Measurements from ENCODE around the gene LGR4.

The LGR4 gene

DNA sequence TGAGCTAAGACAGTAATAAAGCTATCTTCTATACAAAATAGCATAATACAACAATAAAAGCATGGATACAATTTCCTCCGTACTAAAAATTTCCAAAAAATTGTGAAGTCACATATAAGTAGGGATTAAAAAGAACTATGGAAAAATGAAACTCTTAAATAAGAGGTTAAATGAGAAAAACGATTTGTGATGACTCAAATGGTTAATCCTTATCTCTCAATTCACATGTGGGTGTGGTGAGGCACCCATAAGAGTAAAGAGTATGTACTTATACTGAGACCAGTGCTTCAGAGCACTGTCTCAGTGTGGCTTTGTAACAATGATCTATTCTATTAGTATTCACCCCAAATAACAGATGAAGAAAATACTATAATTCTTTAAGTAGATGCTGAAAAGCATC, 84.6 kb downstream of the LGR4 start:
- Histone ChIP-seq H3K27me3 (ENCODE audit: control insufficient read depth in 1 of 2, insufficient read depth in 2 of 2, low read length in 2 of 2) (no peaks in the 10 kb centered on the region), H3K4me1 (ENCODE audit: control insufficient read depth in 1 of 2, insufficient read depth in 2 of 2, low read length in 2 of 2) (peaks cover 11 to 46% of the 10 kb centered on the region in 2 donors), H3K27ac (ENCODE audit: low read depth, low read length) (no peak overlapping the region), H3K9me3 (ENCODE audit: control insufficient read depth in 1 of 2, low read length in 2 of 2) (no peaks in the 10 kb centered on the region), H3K9ac (ENCODE audit: low read depth in 1 of 2, low read length in 2 of 2) (no peak overlapping the region), H3K36me3 (ENCODE audit: control insufficient read depth in 1 of 2, insufficient read depth in 2 of 2, low read length in 2 of 2) (peaks cover 3 to 13% of the 10 kb centered on the region in 2 donors), H3K4me3 (ENCODE audit: low read depth in 1 of 2, low read length in 2 of 2) (no peak overlapping the region)

DNA sequence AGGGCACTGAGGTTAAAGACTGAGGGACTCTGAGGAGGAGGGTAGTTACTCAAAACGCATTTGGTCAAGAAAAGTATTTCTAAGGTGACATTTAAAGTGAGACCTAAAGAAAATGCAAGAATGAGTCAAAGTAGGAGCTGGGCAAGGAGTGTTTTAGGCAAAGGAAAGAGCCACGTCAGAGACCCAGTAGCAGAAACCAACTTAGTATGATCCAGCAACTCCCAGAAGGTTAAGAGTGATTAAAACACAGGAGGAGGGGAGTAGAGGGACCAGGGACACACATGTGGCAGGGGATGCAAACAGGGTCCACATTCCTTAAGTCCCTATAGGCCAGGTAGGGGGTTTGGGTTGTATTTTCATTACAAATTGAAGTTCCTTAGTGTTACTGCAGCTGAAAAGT, 85.2 kb downstream of the LGR4 start:
- Histone ChIP-seq H3K36me3 (ENCODE audit: control insufficient read depth in 1 of 2, insufficient read depth in 2 of 2, low read length in 2 of 2) (peaks cover 3 to 13% of the 10 kb centered on the region in 2 donors), H3K27ac (ENCODE audit: low read depth, low read length) (no peak overlapping the region), H3K4me3 (ENCODE audit: low read depth in 1 of 2, low read length in 2 of 2) (no peak overlapping the region), H3K9me3 (ENCODE audit: control insufficient read depth in 1 of 2, low read length in 2 of 2) (no peaks in the 10 kb centered on the region), H3K9ac (ENCODE audit: low read depth in 1 of 2, low read length in 2 of 2) (no peak overlapping the region), H3K4me1 (ENCODE audit: control insufficient read depth in 1 of 2, insufficient read depth in 2 of 2, low read length in 2 of 2) (peaks cover 11 to 39% of the 10 kb centered on the region in 2 donors), H3K27me3 (ENCODE audit: control insufficient read depth in 1 of 2, insufficient read depth in 2 of 2, low read length in 2 of 2) (no peaks in the 10 kb centered on the region)

DNA sequence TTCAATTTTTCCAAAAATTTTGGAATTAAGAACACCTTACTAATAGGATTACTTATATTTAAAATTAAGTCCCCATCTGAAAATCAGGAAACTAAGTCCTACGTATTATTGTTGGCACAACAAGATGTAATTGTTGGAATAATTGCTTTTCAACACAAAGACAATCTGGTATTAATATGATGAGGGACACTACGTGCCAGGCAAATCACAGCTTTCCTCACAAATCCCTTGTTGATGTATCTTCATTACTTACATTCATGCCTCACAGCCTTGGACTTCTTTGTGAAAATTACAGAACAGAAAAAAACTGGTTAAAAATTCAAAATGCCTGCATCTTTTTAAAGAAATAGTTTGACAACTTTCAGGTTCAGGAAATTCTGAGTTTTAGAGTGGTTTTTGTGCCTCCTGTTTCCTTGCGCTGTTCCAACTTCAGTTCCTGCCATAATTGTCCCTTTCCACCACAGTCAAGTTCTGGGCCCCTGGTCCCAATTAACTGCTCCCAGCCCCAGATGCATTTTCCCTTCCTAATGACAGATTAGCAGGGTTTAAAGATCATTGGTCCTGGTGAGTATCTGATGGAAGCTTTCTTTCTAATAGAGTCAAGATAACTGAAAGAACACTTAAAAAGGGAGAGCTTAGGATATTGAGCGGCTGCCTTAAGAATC, 86.3 kb downstream of the LGR4 start:
- Histone ChIP-seq H3K9me3 (ENCODE audit: control insufficient read depth in 1 of 2, low read length in 2 of 2) (no peaks in the 10 kb centered on the region), H3K9ac (ENCODE audit: low read depth in 1 of 2, low read length in 2 of 2) (no peak overlapping the region), H3K4me3 (ENCODE audit: low read depth in 1 of 2, low read length in 2 of 2) (no peak overlapping the region), H3K27me3 (ENCODE audit: control insufficient read depth in 1 of 2, insufficient read depth in 2 of 2, low read length in 2 of 2) (no peaks in the 10 kb centered on the region), H3K36me3 (ENCODE audit: control insufficient read depth in 1 of 2, insufficient read depth in 2 of 2, low read length in 2 of 2) (peaks cover 7 to 17% of the 10 kb centered on the region in 2 donors), H3K4me1 (ENCODE audit: control insufficient read depth in 1 of 2, insufficient read depth in 2 of 2, low read length in 2 of 2) (peaks cover 6 to 29% of the 10 kb centered on the region in 2 donors), H3K27ac (ENCODE audit: low read depth, low read length) (no peak overlapping the region)

- H3K9ac ChIP-seq (ENCODE audit: low read depth in 1 of 2, low read length in 2 of 2), result no peak overlapping the region
- peaks cover 6 to 18% of the 10 kb centered on the region in 2 donors for H3K4me1 ChIP-seq (ENCODE audit: control insufficient read depth in 1 of 2, insufficient read depth in 2 of 2, low read length in 2 of 2)
- H3K36me3 ChIP-seq (ENCODE audit: control insufficient read depth in 1 of 2, insufficient read depth in 2 of 2, low read length in 2 of 2), result peaks cover 7 to 17% of the 10 kb centered on the region in 2 donors
- no peaks in the 10 kb centered on the region for H3K9me3 ChIP-seq (ENCODE audit: control insufficient read depth in 1 of 2, low read length in 2 of 2)
- H3K27me3 ChIP-seq (ENCODE audit: control insufficient read depth in 1 of 2, insufficient read depth in 2 of 2, low read length in 2 of 2), result no peaks in the 10 kb centered on the region
- no peak overlapping the region for H3K4me3 ChIP-seq (ENCODE audit: low read depth in 1 of 2, low read length in 2 of 2)
- H3K27ac ChIP-seq (ENCODE audit: low read depth, low read length), result no peak overlapping the region
These were observed 87.3 kb downstream of the LGR4 start for GRCh38 chr11:27385245-27385644.

DNA sequence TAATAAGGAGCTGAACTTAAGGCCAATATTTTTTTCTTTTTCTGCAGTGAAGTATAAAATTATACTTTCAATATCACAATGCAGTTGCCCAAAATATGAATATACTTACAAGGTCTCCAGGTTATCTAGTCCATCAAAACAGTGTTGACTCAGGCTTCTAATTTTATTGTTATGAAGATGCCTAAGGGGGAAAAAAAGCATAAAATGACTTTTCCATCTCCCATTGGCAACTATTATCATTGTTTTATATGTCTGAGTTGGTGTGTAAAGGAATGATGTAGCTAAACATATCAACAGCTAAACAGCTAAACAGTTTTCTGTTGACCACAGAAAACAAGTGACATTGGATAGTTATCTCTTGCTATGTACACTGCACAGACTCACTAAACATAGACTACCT, 88.4 kb downstream of the LGR4 start:
- Histone ChIP-seq H3K27ac (ENCODE audit: low read depth, low read length) (no peak overlapping the region), H3K4me1 (ENCODE audit: control insufficient read depth in 1 of 2, insufficient read depth in 2 of 2, low read length in 2 of 2) (peaks cover 6 to 16% of the 10 kb centered on the region in 2 donors), H3K9ac (ENCODE audit: low read depth in 1 of 2, low read length in 2 of 2) (no peak overlapping the region), H3K9me3 (ENCODE audit: control insufficient read depth in 1 of 2, low read length in 2 of 2) (no peaks in the 10 kb centered on the region), H3K36me3 (ENCODE audit: control insufficient read depth in 1 of 2, insufficient read depth in 2 of 2, low read length in 2 of 2) (peaks cover 12 to 26% of the 10 kb centered on the region in 2 donors), H3K27me3 (ENCODE audit: control insufficient read depth in 1 of 2, insufficient read depth in 2 of 2, low read length in 2 of 2) (no peaks in the 10 kb centered on the region), H3K4me3 (ENCODE audit: low read depth in 1 of 2, low read length in 2 of 2) (no peak overlapping the region)

GRCh38 chr11:27383645-27384044, 88.9 kb downstream of the LGR4 start:
- Histone ChIP-seq H3K27me3 (ENCODE audit: control insufficient read depth in 1 of 2, insufficient read depth in 2 of 2, low read length in 2 of 2) (no peaks in the 10 kb centered on the region), H3K4me3 (ENCODE audit: low read depth in 1 of 2, low read length in 2 of 2) (no peak overlapping the region), H3K9me3 (ENCODE audit: control insufficient read depth in 1 of 2, low read length in 2 of 2) (no peaks in the 10 kb centered on the region)

GRCh38 chr11:27381238-27381666, 91.3 kb downstream of the LGR4 start:
- H3K9me3 ChIP-seq (ENCODE audit: control insufficient read depth in 1 of 2, low read length in 2 of 2), result no peaks in the 10 kb centered on the region
- no peak overlapping the region for H3K27ac ChIP-seq (ENCODE audit: low read depth, low read length)
- H3K4me1 ChIP-seq (ENCODE audit: control insufficient read depth in 1 of 2, insufficient read depth in 2 of 2, low read length in 2 of 2), result peaks cover 0 to 15% of the 10 kb centered on the region in 2 donors
- no peaks in the 10 kb centered on the region for H3K27me3 ChIP-seq (ENCODE audit: control insufficient read depth in 1 of 2, insufficient read depth in 2 of 2, low read length in 2 of 2)
- H3K4me3 ChIP-seq (ENCODE audit: low read depth in 1 of 2, low read length in 2 of 2), result no peak overlapping the region
- H3K9ac ChIP-seq (ENCODE audit: low read depth in 1 of 2, low read length in 2 of 2), result no peak overlapping the region
- peaks cover 12 to 32% of the 10 kb centered on the region in 2 donors for H3K36me3 ChIP-seq (ENCODE audit: control insufficient read depth in 1 of 2, insufficient read depth in 2 of 2, low read length in 2 of 2)

More at GRCh38 chr11:27383645-27384044, 88.9 kb downstream of the LGR4 start:
- H3K9ac ChIP-seq (ENCODE audit: low read depth in 1 of 2, low read length in 2 of 2), result no peak overlapping the region
- peaks cover 6 to 21% of the 10 kb centered on the region in 2 donors for H3K4me1 ChIP-seq (ENCODE audit: control insufficient read depth in 1 of 2, insufficient read depth in 2 of 2, low read length in 2 of 2)
- H3K36me3 ChIP-seq (ENCODE audit: control insufficient read depth in 1 of 2, insufficient read depth in 2 of 2, low read length in 2 of 2), result peaks cover 12 to 32% of the 10 kb centered on the region in 2 donors
- no peak overlapping the region for H3K27ac ChIP-seq (ENCODE audit: low read depth, low read length)

GRCh38 chr11:27380771-27381170, 91.8 kb downstream of the LGR4 start:
- H3K36me3 ChIP-seq (ENCODE audit: control insufficient read depth in 1 of 2, insufficient read depth in 2 of 2, low read length in 2 of 2), result peaks cover 12 to 32% of the 10 kb centered on the region in 2 donors
- no peak overlapping the region for H3K9ac ChIP-seq (ENCODE audit: low read depth in 1 of 2, low read length in 2 of 2)
- H3K9me3 ChIP-seq (ENCODE audit: control insufficient read depth in 1 of 2, low read length in 2 of 2), result no peaks in the 10 kb centered on the region
- H3K4me1 ChIP-seq (ENCODE audit: control insufficient read depth in 1 of 2, insufficient read depth in 2 of 2, low read length in 2 of 2), result peaks cover 0 to 15% of the 10 kb centered on the region in 2 donors
- H3K4me3 ChIP-seq (ENCODE audit: low read depth in 1 of 2, low read length in 2 of 2), result no peak overlapping the region
- H3K27me3 ChIP-seq (ENCODE audit: control insufficient read depth in 1 of 2, insufficient read depth in 2 of 2, low read length in 2 of 2), result no peaks in the 10 kb centered on the region
- H3K27ac ChIP-seq (ENCODE audit: low read depth, low read length), result no peak overlapping the region

DNA sequence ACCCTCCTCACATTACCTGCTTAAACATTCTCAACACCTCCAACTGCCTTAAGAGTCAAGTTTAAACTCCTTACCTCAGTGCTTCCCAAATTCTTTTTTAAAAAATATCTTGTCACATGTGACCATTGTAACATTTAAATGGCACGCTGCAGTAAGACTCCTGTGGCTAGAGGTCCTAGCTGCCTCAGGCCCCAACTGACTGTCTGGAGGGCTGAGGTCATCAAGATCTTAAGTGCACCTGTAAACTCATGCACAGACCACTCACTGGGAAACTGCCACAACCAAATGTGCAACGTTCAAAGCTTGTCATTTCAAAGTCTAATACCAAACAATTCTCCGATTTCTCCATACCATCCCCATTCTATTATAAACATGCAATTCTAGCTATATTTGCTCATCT, 93.1 kb downstream of the LGR4 start:
- Histone ChIP-seq H3K36me3 (ENCODE audit: control insufficient read depth in 1 of 2, insufficient read depth in 2 of 2, low read length in 2 of 2) (peaks cover 9 to 22% of the 10 kb centered on the region in 2 donors), H3K9me3 (ENCODE audit: control insufficient read depth in 1 of 2, low read length in 2 of 2) (no peaks in the 10 kb centered on the region), H3K27ac (ENCODE audit: low read depth, low read length) (no peak overlapping the region), H3K4me1 (ENCODE audit: control insufficient read depth in 1 of 2, insufficient read depth in 2 of 2, low read length in 2 of 2) (peaks cover 4 to 15% of the 10 kb centered on the region in 2 donors), H3K9ac (ENCODE audit: low read depth in 1 of 2, low read length in 2 of 2) (no peak overlapping the region), H3K27me3 (ENCODE audit: control insufficient read depth in 1 of 2, insufficient read depth in 2 of 2, low read length in 2 of 2) (no peaks in the 10 kb centered on the region), H3K4me3 (ENCODE audit: low read depth in 1 of 2, low read length in 2 of 2) (no peak overlapping the region)

DNA sequence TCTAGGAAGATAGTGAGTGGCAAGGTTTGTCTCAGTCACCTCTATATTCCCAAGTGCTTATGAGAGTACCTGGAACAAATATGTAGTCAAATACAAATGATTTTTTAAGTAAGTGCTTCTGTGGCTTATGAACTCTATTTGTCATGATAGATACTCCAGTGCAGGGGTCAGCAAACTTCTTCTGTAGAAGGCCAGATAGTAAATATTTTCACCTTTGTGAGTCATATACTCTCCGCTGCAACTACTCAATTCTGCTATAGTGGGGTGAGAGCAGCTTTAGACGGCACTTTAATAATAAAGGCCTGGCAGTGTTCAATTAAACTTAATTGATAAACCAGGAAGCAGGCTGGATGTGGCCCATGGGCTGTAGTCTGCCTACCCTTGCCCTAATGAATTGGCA, 97.2 kb downstream of the LGR4 start:
- Histone ChIP-seq H3K4me3 (ENCODE audit: low read depth in 1 of 2, low read length in 2 of 2) (no peak overlapping the region), H3K9me3 (ENCODE audit: control insufficient read depth in 1 of 2, low read length in 2 of 2) (no peaks in the 10 kb centered on the region), H3K4me1 (ENCODE audit: control insufficient read depth in 1 of 2, insufficient read depth in 2 of 2, low read length in 2 of 2) (peaks cover 25 to 26% of the 10 kb centered on the region in 2 donors), H3K36me3 (ENCODE audit: control insufficient read depth in 1 of 2, insufficient read depth in 2 of 2, low read length in 2 of 2) (peaks cover 6 to 29% of the 10 kb centered on the region in 2 donors), H3K27ac (ENCODE audit: low read depth, low read length) (no peak overlapping the region), H3K27me3 (ENCODE audit: control insufficient read depth in 1 of 2, insufficient read depth in 2 of 2, low read length in 2 of 2) (no peaks in the 10 kb centered on the region), H3K9ac (ENCODE audit: low read depth in 1 of 2, low read length in 2 of 2) (no peak overlapping the region)

All from duodenal mucosa (tissue), 2 donors.